Right ventricle myocardium superior (tissue), 1 donor: Measurements from ENCODE around the gene DYNLL1. TPM values are rescaled to one million over a fixed set of nuclear protein-coding genes. Genes with fewer than 3 reads are reported as not detected.
A peak's percentile ranks its signal among the peaks of the same experiment; 100 is the strongest.
"Not testable (repeated sequence)": the region's sequence is repeated elsewhere in the genome, so short reads cannot be mapped to it uniquely, and the experiment has no call there.

Experiments
- ATAC-seq: fragments of 200-7000 bp; cut with Tn5 transposase; one replicate; pipeline ENCODE4 v1.9.1; 2020; ENCODE audit warnings: mild to moderate bottlenecking; ENCODE audit not compliant: poor library complexity
- DNase-seq: peaks from one replicate; pipeline ENCODE4 v3.0.0-alpha.2; 2020
- intact Hi-C: fragments of 100-400 bp; cut with DNase I; formaldehyde crosslinking; loops from one replicate; pipeline ENCODE4 v1.11.2; 2022
- total RNA-seq: library from RNA; stranded (reverse); fragmentation: NEBNext Ultra II Directional; extraction: Animal tissue kit (Norgen Biotek cat#: 25700); gene quantifications from one replicate; pipeline ENCODE4 v1.2.1, GENCODE V29; 2021
- donor health status: DM: no; HTN: yes; CAD: no; lungs with severe emphysema.

DYNLL1 gene
- total RNA-seq, 1 donor from 2014 or later: 154 TPM

DNA sequence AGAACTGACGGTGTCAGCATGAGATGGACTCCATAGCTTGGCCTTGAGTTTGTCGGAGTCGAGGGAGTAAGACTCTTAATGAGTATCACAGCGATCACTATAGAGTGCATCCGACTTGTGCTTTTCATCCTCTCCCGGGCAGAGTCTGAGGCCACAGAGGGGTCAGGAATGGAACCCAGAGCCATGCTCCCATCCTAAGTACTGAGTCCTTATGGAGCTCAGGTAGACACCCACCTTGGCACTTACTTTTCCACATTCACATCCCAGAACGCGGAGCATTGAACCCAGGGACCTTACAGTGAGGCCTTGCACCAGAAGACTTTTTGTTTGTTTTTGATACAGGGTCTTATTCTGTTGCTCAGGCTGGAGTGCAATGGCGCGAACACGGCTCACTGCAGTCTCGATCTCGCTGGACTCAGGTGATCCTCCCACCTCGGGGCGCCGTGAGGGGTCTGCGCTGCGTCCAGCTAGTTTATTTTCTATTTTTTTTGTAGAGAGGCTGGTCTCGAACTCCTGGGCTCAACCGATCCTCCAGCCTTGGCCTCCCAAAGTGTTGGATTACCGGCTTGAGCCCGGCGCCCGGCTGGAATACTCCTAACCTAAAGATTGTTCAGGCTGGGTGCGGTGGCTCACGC, 25.6 kb upstream of the DYNLL1 start:
- DNase-seq (no peak), ATAC-seq (peak; percentile 26)
- intact Hi-C loops: no loop called here

- DNase-seq: no peak
- ATAC-seq: no peak
- intact Hi-C loops: no loop called here
Observed at GRCh38 chr12:120472521-120472920, 23.4 kb upstream of the DYNLL1 start.

- no peak for DNase-seq
- intact Hi-C loops: no loop called here
- no peak for ATAC-seq
Observed at GRCh38 chr12:120473807-120474615, 21.9 kb upstream of the DYNLL1 start.

DNA sequence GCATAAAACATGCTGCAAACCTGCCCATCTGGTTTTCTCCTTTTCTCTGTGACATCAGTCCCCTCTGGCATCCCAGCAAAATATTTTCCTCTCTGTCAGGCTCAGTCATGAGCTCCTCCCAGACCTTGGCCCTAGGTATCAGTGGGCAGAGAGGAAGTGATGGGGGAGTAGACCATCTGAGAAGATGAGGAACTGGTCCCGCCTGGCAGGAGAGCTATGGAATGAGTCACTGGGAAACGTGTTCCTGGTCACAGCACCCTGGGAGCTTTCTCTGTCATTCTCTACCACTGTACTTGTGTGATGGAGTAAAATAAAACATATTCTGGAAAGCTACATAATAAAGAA, 21.3 kb upstream of the DYNLL1 start:
- no peak for DNase-seq
- intact Hi-C loops: no loop called here
- ATAC-seq: no peak

DNA sequence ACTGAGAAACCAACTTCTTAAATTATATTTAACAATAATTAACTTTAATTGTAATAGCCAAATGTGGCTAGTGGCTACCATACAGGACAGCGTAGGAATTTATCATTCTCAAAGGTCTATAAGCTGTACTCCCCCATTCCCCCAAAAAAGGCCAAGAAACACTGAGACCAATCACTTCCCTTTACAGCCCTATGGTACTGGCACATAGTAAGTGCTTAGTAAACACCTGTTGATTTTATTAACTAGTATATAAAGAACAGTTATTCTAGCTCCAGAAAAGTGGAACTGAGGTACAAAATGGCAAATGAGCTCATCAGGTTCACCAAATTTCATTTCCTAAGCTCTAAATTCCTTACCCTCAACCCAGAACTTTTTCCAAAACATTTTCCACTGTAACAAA, 20.3 kb upstream of the DYNLL1 start:
- no peak for ATAC-seq
- intact Hi-C loops: no loop called here

DNA sequence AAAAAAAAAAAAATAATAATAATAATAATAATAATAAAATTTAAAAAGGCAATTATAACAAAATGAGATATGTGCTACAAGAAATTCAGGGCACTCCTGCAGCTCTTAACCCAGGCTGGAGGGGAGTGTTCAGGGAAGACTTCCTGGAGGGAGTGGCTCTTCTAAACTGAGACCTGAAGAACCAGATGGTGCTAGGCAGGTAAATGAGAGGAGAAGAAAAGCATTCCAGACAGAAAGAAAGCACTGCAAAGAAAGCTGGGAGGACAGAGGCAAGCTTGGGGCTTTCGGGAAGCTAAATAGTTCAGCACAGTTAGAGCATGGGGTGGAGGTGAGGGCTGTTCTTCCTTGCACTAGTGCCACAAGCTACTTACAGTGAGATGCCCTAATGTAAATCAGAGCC, 16.5 kb upstream of the DYNLL1 start:
- DNase-seq: no peak
- intact Hi-C loops: no loop called here
- no peak for ATAC-seq

More for the DNA sequence above, 20.3 kb upstream of the DYNLL1 start:
- DNase-seq: no peak

DNA sequence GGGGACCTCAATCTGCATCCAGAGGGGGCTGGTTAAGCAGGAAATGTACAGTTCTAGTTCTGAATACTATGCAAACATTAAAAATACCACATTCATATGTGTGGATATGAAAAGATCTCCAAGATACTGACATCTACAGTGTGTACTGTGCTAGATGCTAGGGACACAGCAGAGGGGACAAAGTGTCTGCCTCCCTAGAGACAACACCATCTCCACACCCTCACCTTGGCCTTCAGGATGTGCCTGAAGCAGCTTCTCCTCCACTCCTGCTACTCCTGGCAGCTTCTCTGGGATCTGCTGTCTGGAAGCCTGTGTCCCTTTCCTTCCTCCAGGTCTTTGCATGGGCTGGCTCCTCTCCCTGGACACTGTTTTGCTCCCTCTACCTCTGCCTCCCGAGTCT, 15.7 kb upstream of the DYNLL1 start:
- intact Hi-C loops: no loop called here
- DNase-seq: no peak
- ATAC-seq: no peak

GRCh38 chr12:120481022-120481767, 14.7 kb upstream of the DYNLL1 start:
- DNase-seq (no peak), ATAC-seq (no peak)
- intact Hi-C loops: no loop called here

GRCh38 chr12:120483621-120484020, 12.3 kb upstream of the DYNLL1 start:
- intact Hi-C loops: no loop called here
- ATAC-seq (no peak), DNase-seq (no peak)

- no peak for ATAC-seq
- DNase-seq: no peak
- intact Hi-C loops: no loop called here
Observed at GRCh38 chr12:120485961-120486881, 9.7 kb upstream of the DYNLL1 start.

DNA sequence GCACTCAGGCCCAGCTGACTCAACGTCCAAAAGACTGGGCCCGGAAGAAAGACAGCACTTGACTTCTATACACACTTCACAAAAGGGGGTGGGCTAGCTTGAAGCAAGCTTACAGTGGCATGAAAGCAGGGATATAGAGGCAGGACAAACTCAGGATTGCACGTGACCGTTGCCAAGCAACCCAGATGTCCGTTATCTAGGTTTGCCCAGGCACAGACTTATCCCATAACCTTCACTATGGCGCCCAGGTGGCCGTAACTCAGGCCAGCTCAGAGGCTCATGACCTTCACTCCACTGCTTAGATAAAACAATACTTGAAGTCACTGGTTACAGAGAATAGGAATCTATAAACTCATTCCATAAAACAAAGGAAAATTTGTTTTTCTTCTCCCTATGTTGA, 8.4 kb upstream of the DYNLL1 start:
- DNase-seq, ATAC-seq, intact Hi-C loops: not testable (repeated sequence)

- ATAC-seq (no peak), DNase-seq (no peak)
- intact Hi-C loops: no loop called here
Observed at GRCh38 chr12:120488057-120488640, 7.8 kb upstream of the DYNLL1 start.

DNA sequence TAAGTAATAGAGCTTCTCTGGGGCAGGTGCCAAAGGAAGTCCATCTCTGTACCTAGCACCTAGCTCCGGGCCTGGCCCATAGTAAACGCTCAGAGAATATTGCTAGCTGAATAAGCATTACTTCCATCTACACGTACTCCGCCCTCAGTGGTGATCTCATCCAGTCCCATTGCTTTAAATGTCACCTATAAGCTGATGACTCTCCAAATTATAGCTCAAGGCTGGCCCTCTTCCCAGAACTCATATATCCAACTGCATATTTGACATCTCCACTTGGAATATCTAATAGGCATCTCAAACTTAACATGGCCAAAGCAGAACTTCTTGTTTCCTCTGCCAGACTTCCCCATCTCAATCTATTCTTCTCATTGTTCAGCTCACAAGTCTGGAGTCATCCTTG, 6.9 kb upstream of the DYNLL1 start:
- intact Hi-C loops: no loop called here
- no peak for ATAC-seq
- no peak for DNase-seq

GRCh38 chr12:120490325-120490724, 5.6 kb upstream of the DYNLL1 start:
- no peak for DNase-seq
- ATAC-seq: no peak
- intact Hi-C loops: no loop called here

DNA sequence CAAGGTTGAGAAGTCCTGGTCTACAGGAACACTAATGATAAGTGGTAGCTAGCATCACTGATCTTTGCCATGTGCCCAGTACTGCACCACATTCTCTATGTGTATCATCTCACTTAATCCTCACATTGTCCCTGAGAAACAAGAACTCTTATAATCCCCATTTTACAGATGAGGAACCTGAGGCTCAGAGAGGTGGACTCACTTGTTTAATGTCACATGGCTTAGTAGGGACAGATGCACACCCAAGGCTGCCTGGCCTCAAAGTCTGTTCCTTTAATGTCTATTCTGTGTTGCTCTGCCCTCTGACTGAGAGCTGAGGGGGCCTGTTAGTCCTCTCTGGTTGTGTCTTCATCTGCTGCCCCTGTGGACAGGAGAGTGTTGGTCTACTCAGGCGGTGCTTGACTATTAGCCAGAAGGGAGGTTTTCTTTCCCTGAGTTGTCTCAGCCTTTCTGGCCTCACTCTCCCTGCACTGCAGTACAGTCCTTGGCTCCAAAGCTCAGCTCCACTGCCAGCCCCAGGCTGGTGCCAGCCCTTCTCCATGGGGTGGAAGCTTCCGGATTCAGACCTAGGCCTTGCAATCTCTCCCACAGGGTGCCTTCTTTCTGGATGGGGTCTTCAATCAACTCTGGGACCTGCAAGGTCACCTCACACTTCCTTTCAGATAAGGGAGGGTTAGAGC, 4.9 kb upstream of the DYNLL1 start:
- DNase-seq (peak; percentile 66), ATAC-seq (no peak)
- intact Hi-C loops: no loop called here

- no peak for DNase-seq
- no peak for ATAC-seq
- intact Hi-C loops: no loop called here
Observed at GRCh38 chr12:120495186-120495730, 655 bp upstream of the DYNLL1 start.

DNA sequence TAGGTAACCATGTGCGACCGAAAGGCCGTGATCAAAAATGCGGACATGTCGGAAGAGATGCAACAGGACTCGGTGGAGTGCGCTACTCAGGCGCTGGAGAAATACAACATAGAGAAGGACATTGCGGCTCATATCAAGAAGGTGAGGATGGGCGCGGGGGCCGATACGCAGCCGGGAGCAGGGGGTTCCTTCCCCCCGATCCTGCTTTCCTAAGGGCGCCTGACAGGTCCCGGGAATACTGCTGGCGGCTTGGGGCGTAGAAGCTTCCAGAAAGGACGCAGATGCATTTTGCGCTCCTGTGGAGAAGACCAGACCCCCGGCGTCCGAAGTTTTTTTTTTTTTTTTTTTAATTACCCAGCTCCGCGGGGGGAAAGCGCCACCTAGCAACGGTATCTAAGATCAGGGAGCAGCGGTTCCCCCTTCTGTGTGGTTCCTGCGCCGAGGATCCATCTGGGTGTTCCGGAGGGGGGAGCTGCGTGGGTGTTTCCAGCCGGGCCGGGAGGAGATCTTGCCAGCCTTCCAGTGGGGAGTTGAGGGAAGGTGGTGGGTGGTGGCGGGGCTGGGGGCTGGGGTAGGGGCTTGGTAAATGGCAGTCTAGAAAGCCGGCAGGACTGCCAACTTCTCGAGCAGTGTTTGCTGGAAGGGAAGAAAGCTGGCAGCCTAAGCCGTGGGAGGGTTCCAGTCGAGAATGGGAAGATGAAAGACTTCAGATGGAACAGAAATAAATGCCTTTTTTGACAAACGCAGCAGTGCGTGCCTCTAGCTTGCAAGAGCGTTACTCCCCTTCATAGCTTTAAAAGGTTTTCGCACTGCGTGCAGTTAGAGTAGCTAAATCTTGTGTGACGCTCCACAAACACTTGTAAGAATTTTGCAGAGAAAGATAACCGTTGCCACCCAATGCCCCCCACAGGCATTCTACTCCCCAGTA, 764 bp downstream of the DYNLL1 start:
- ATAC-seq (peak; percentile 85), DNase-seq (peak; percentile 77)
- intact Hi-C loops: no loop called here
